Measurements from ENCODE around the gene C2. TPM values are rescaled to one million over a fixed set of nuclear protein-coding genes. Genes with fewer than 3 reads are reported as not detected.
"Not testable (repeated sequence)": the region's sequence is repeated elsewhere in the genome, so short reads cannot be mapped to it uniquely, and the experiment has no call there.

C2 gene
- total and polyA plus RNA-seq, 2 donors (not counting 1 experiment from before 2014, with no cell fraction given) = 0.28 to 3.4 TPM

- WGBS (ENCODE audit: insufficient coverage) = 96% methylated on average over 3 of the region's 3 CpGs
- Histone ChIP-seq H3K27ac (ENCODE audit: low read length in 2 of 2) (no peak overlapping the region), H3K9me3 (ENCODE audit: control extremely low read depth in 1 of 3, control insufficient read depth in 2 of 3, insufficient read depth in 1 of 3, low read length in 2 of 3) (peaks cover 0 to 3% (median 0%) of the 10 kb centered on the region in 3 donors), H3K79me2 (ENCODE audit: control insufficient read depth, insufficient read depth, low read length) (peaks cover 10% of the 10 kb centered on the region), H3K36me3 (replicated peaks in 1 of 2; ENCODE audit: control extremely low read depth in 1 of 2, control insufficient read depth in 1 of 2, extremely low read depth in 1 of 2, insufficient read depth in 2 of 2, low read length in 1 of 2) (peaks cover 3 to 12% of the 10 kb centered on the region in 2 experiments), H3K4me1 (ENCODE audit: control insufficient read depth in 2 of 2, insufficient read depth in 2 of 2, low read length in 2 of 2) (no peaks in the 10 kb centered on the region), H3K9ac (ENCODE audit: low read length) (no peak overlapping the region), H2AFZ (ENCODE audit: insufficient read depth, low read depth, low read length, poor library complexity, severe bottlenecking) (no peak overlapping the region), H3K27me3 (replicated peaks in 1 of 4; ENCODE audit: control extremely low read depth in 1 of 4, control insufficient read depth in 3 of 4, insufficient read depth in 4 of 4, low read length in 3 of 4) (no peaks in the 10 kb centered on the region), H3K4me2 (replicated peaks; ENCODE audit: low read depth, low read length, poor library complexity, severe bottlenecking) (no peak overlapping the region), H4K20me1 (ENCODE audit: control insufficient read depth, insufficient read depth, low read length, poor library complexity, severe bottlenecking) (no peaks in the 10 kb centered on the region), H3K4me3 (ENCODE audit: control extremely low read depth in 1 of 5, extremely low read depth in 1 of 5, insufficient read depth in 1 of 5, low read depth in 2 of 5, low read length in 4 of 5) (no peak overlapping the region)
- H3K27me3 Mint-ChIP-seq = no peaks in the 10 kb centered on the region
- ChIA-PET POLR2A (no interaction called here), CTCF (interaction anchor here (0.8 kb wide), 1 partner anchor 14 kb away, joined by 3 read pairs; no protein-coding TSS in a partner anchor)
- no peak for ATAC-seq (ENCODE audit: low read depth)
- H3K4me3 Mint-ChIP-seq = no peak overlapping the region
- H3K27ac Mint-ChIP-seq = no peak overlapping the region
- intact Hi-C loops (cut with micrococcal nuclease) = loop anchor here (10.0 kb wide), 4 partner anchors 145 to 1915 kb away; partner anchors contain the start of genes CLIC1, HSD17B8, POLR1H and PPP1R11
- TF ChIP-seq CTCF (IDR thresholded peaks at IDR 0.05) (no peak), EZH2 (IDR thresholded peaks at IDR 0.05; ENCODE audit: borderline replicate concordance, insufficient read depth, low read depth, low read length, poor library complexity, severe bottlenecking) (no peak)
- DNase-seq = no peak
- H3K9me3 Mint-ChIP-seq (ENCODE audit: insufficient read depth) = no peaks in the 10 kb centered on the region
- H3K4me1 Mint-ChIP-seq = no peaks in the 10 kb centered on the region
These were observed 51.9 kb downstream of the C2 start for GRCh38 chr6:31979238-31979898.

GRCh38 chr6:31980195-31980876 is 52.8 kb downstream of the C2 start:
- H3K4me3 Mint-ChIP-seq; H3K4me3 ChIP-seq (ENCODE audit: control extremely low read depth in 1 of 5, extremely low read depth in 1 of 5, insufficient read depth in 1 of 5, low read depth in 2 of 5, low read length in 4 of 5); ATAC-seq (ENCODE audit: low read depth); H3K27me3 ChIP-seq (replicated peaks in 1 of 4; ENCODE audit: control extremely low read depth in 1 of 4, control insufficient read depth in 3 of 4, insufficient read depth in 4 of 4, low read length in 3 of 4); DNase-seq; H3K9me3 ChIP-seq (ENCODE audit: control extremely low read depth in 1 of 3, control insufficient read depth in 2 of 3, insufficient read depth in 1 of 3, low read length in 2 of 3); intact Hi-C loops (cut with micrococcal nuclease); H3K4me1 Mint-ChIP-seq; H3K79me2 ChIP-seq (ENCODE audit: control insufficient read depth, insufficient read depth, low read length); H3K9ac ChIP-seq (ENCODE audit: low read length); H3K9me3 Mint-ChIP-seq (ENCODE audit: insufficient read depth); H3K4me1 ChIP-seq (ENCODE audit: control insufficient read depth in 2 of 2, insufficient read depth in 2 of 2, low read length in 2 of 2); H3K27ac ChIP-seq (ENCODE audit: low read length in 2 of 2); H2AFZ ChIP-seq (ENCODE audit: insufficient read depth, low read depth, low read length, poor library complexity, severe bottlenecking); H3K27ac Mint-ChIP-seq; H3K4me2 ChIP-seq (replicated peaks; ENCODE audit: low read depth, low read length, poor library complexity, severe bottlenecking); POLR2A ChIA-PET; H4K20me1 ChIP-seq (ENCODE audit: control insufficient read depth, insufficient read depth, low read length, poor library complexity, severe bottlenecking); H3K27me3 Mint-ChIP-seq: not testable (repeated sequence)
- peaks cover 3 to 12% of the 10 kb centered on the region in 2 experiments for H3K36me3 ChIP-seq (replicated peaks in 1 of 2; ENCODE audit: control extremely low read depth in 1 of 2, control insufficient read depth in 1 of 2, extremely low read depth in 1 of 2, insufficient read depth in 2 of 2, low read length in 1 of 2)
- 96% methylated on average over 4 of the region's 13 CpGs for whole genome bisulfite sequencing (ENCODE audit: insufficient coverage)
- CTCF ChIA-PET = interaction anchor here (0.8 kb wide), 1 partner anchor 15 kb away, joined by 3 read pairs; no protein-coding TSS in a partner anchor

- CTCF ChIA-PET; H3K27ac ChIP-seq (ENCODE audit: low read length in 2 of 2); DNase-seq; H4K20me1 ChIP-seq (ENCODE audit: control insufficient read depth, insufficient read depth, low read length, poor library complexity, severe bottlenecking); intact Hi-C loops (cut with micrococcal nuclease); H3K9me3 ChIP-seq (ENCODE audit: control extremely low read depth in 1 of 3, control insufficient read depth in 2 of 3, insufficient read depth in 1 of 3, low read length in 2 of 3); ATAC-seq (ENCODE audit: low read depth); H3K4me2 ChIP-seq (replicated peaks; ENCODE audit: low read depth, low read length, poor library complexity, severe bottlenecking); POLR2A ChIA-PET; H2AFZ ChIP-seq (ENCODE audit: insufficient read depth, low read depth, low read length, poor library complexity, severe bottlenecking); H3K4me3 Mint-ChIP-seq; H3K9me3 Mint-ChIP-seq (ENCODE audit: insufficient read depth); H3K27me3 Mint-ChIP-seq; H3K9ac ChIP-seq (ENCODE audit: low read length); H3K4me1 ChIP-seq (ENCODE audit: control insufficient read depth in 2 of 2, insufficient read depth in 2 of 2, low read length in 2 of 2); H3K27ac Mint-ChIP-seq; H3K79me2 ChIP-seq (ENCODE audit: control insufficient read depth, insufficient read depth, low read length); H3K4me1 Mint-ChIP-seq; H3K4me3 ChIP-seq (ENCODE audit: control extremely low read depth in 1 of 5, extremely low read depth in 1 of 5, insufficient read depth in 1 of 5, low read depth in 2 of 5, low read length in 4 of 5); H3K27me3 ChIP-seq (replicated peaks in 1 of 4; ENCODE audit: control extremely low read depth in 1 of 4, control insufficient read depth in 3 of 4, insufficient read depth in 4 of 4, low read length in 3 of 4): not testable (repeated sequence)
- no CpG with 5 or more reads among the region's 5 CpGs for WGBS (ENCODE audit: insufficient coverage)
- peaks cover 3 to 12% of the 10 kb centered on the region in 2 experiments for H3K36me3 ChIP-seq (replicated peaks in 1 of 2; ENCODE audit: control extremely low read depth in 1 of 2, control insufficient read depth in 1 of 2, extremely low read depth in 1 of 2, insufficient read depth in 2 of 2, low read length in 1 of 2)
These were observed 53.5 kb downstream of the C2 start for GRCh38 chr6:31980998-31981397.

All from B cell (primary cell).